Right renal pelvis (tissue), 4 donors: ENCODE results near the gene PLXNB1. TPM values are rescaled to one million over a fixed set of nuclear protein-coding genes. Genes with fewer than 3 reads are reported as not detected.

Source experiments
- DNase-seq, 4 donors: peaks; one replicate each; pipeline ENCODE4 v3.0.0-alpha.2; 2013; ENCODE audit warnings: low read depth in 4 of 4, low spot score in 3 of 4, missing footprints in 1 of 4
- polyA plus RNA-seq, 4 donors: library from polyadenylated mRNA; unstranded; fragments of 120-200 nt; gene quantifications; one replicate each; pipeline ENCODE4 v1.2.1, GENCODE V29; 2013; ENCODE audit not compliant: insufficient read length in 4 of 4

The PLXNB1 gene
- polyA plus RNA-seq, 4 donors = 163 to 236 (median 188) TPM

DNA sequence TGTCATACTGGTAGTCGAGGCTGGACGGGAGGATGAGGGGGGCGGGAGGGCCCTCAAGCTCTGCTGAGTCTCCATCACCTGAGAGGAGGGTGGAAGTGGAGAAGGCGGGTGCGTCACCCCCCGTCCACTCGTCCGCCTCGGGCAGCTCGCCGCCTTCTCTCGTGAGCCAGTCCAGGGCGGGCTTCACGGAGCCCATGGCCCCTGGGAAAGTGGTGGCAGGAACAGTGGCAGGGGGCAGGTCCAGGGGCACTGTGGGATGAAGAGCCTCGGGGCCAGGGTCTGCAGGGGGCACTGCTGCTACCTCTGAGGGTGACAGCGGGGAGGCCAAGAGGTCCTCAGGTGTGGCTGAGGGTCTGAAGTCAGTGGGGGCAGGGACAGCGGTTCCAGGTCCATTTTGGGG lies 10.3 kb downstream of the PLXNB1 start:
- no peak for DNase-seq

DNA sequence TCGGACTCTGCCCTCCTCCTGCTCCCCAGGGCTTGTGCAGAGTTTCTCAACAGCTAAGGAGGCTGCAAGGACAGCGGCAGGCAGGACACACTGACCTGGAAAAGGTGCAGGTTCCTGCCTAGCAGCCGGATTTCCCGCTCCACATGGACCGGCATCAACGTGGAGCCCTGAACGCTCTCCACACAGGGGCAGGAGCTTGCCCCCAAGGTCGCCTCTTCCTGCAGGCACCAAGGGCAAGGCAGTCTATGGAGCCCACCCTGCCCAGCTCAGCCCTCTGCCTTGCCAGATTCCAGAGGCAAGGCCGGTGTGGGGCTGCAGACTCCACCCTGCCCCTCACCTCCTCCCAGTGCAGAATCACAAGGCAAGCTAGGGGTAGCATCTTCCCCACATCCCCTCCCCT lies 10.7 kb downstream of the PLXNB1 start:
- DNase-seq = no peak

GRCh38 chr3:48418651-48419050 lies 11.2 kb downstream of the PLXNB1 start:
- no peak for DNase-seq

DNA sequence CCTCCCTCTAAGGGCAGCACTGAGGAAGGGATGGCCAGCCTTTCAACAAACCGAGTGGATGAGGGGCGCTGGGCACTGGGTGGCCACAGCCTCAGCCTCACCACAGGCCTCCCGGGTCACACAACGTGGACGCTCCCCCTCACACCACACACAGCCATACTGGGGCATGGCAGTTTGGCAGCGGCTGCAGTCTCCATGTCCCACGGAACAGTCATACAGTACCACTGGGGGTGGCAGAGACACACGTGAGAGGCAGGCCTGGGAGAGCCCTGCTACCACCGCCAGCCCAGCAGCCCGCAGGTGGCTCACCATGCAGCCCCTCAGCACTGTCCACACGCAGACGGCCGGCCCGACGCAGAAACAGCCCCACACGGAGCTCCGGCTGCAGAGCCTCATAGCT lies 11.7 kb downstream of the PLXNB1 start:
- no peak for DNase-seq

DNA sequence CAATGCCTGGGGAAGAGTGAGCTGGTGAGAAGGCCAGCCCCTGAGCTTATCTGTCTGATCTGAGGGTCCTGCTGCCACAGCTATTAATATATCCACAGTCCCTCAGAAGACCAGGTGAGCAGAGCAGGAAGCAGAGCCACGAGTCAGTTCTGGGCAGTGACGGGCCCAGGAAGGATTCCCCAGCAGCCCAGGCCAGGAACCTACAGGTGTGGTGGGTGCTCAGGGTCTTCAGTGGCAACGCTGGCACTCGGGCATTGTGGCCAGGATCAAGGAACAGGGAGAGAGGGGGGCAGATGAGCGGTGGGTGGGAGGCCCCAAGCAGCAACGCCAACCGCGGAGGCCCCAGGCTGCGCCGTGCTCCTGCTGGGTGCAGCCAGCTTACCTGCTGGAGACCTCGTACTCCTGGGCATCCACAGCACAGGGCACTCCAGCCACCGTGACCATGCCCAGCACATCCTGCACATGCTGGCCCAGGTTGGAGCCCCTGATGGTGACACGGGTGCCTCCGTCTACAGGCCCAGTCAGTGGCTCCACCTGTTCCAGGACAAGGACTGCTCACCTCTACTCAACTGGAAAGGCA lies 12.3 kb downstream of the PLXNB1 start:
- DNase-seq = no peak

GRCh38 chr3:48416546-48416945 lies 13.3 kb downstream of the PLXNB1 start:
- no peak for DNase-seq

- no peak for DNase-seq
Observed at GRCh38 chr3:48416091-48416505, 13.8 kb downstream of the PLXNB1 start.

- no peak for DNase-seq
Observed at GRCh38 chr3:48415251-48415953, 14.5 kb downstream of the PLXNB1 start.

DNA sequence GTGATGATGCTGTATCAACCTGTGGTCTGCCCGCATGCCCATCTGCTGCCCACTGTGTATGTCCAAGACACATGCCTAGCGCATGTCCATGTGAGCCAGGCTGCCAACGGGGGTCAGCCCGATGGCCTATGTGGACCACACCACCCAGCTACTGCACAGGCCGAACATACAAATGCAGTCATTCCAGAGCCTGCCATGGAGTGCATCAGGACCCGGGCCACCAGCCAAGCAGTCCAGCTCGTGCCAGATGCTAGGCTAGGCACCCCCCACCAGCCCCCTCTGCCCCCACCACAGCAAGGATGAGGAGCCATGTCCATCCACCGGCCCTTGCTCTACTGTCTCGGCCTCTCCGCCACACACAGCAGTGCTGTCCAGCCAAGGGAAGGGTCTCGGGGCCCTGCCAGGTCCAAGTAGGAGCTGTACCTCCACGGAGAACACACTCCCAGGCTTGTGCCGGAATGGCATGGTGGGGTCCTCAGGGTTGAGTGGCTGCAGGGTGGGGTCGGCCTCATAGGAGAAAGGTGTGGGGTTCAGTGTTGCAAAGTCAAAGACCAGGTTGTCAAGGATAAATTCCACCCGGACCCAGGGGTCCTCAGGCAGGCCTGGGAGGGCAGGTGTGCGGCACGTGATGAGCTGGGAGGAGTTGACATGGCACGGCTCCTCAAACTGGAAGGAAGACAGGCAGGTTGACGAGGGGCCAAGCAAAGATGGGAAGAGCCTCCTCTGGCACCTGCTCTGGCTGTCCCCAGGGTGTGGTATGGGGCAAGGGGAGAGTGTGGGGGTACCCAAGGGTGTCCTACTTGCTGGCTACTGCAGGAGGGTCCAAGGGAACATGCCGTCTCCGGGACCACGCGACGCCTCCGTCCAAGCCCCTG lies 15.3 kb downstream of the PLXNB1 start:
- no peak for DNase-seq

GRCh38 chr3:48413611-48414010 lies 16.3 kb downstream of the PLXNB1 start:
- DNase-seq = no peak

- no peak for DNase-seq
Observed at GRCh38 chr3:48413086-48413485, 16.8 kb downstream of the PLXNB1 start.

DNA sequence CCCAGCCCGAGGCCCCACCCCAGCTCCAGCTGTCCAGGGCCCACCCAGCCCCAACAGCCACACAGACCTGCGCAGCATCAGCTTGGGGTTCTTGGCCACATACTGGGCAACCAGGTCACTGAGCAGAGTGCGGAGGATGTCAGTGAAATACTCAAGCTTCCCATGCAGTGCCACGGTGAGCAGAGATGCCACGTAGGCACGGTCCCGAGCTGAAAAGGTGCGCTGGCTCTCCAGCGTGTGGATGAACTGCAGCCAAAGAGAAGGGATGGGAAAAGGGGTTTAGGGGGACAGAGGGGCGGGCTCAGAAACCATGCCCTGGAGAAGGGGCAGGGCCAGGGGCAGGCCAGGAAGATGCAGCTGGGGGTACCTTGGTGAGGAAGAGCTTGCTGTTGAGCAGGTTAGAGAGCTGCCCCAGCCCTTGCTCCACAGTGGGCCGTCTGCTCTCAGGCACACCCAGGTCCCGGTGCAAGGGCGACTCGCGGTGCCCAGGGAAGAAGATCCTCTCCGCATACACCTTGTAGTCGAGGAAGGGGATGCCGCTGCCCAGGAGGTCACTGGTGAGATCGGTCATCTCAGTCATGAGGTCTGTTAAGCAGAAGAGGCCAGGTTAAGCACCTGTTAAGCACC lies 17.4 kb downstream of the PLXNB1 start:
- no peak for DNase-seq

GRCh38 chr3:48411606-48412374 lies 18.1 kb downstream of the PLXNB1 start:
- no peak for DNase-seq

- DNase-seq = no peak
Observed at GRCh38 chr3:48411041-48411588, 18.8 kb downstream of the PLXNB1 start.

DNA sequence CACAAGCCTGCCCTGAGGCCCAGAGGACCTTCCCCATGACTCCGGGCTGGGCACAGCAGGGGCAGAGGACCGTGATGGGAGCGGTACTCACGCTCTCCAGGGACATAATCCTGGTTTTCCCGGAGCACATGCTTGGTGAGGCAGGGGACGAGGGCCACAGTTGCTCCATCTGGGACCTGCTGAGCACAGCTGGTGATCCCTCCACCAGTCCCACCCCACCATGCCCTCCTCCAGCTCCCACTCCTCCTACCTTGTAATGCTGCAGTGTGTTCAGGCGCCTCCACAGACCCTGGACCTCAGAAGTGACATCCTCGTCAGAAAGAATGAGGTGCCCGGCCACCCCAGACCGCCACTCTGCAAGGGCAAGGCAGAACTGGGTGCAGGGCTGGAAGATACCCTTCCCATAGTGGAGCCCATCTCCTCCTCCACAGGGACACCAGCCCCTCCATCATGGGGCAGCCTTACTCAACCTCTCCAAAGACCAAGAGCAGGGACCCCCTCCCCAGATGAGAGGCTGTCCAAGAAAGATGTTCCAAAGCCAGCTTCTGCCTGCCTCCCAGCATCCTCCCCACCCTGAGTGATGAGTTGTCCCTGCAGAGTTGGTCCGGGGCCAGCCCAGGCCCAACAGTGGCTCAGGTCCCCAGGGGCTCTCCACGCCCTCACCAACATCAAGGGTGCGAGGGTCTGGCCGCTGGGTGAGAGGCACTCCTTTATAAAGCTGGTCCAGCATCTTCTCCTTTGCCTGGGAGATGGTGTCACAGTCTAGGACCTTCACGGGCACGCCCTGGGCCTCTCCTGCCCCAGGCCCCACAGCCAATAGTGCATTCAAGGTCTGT lies 19.5 kb downstream of the PLXNB1 start:
- DNase-seq = no peak

DNA sequence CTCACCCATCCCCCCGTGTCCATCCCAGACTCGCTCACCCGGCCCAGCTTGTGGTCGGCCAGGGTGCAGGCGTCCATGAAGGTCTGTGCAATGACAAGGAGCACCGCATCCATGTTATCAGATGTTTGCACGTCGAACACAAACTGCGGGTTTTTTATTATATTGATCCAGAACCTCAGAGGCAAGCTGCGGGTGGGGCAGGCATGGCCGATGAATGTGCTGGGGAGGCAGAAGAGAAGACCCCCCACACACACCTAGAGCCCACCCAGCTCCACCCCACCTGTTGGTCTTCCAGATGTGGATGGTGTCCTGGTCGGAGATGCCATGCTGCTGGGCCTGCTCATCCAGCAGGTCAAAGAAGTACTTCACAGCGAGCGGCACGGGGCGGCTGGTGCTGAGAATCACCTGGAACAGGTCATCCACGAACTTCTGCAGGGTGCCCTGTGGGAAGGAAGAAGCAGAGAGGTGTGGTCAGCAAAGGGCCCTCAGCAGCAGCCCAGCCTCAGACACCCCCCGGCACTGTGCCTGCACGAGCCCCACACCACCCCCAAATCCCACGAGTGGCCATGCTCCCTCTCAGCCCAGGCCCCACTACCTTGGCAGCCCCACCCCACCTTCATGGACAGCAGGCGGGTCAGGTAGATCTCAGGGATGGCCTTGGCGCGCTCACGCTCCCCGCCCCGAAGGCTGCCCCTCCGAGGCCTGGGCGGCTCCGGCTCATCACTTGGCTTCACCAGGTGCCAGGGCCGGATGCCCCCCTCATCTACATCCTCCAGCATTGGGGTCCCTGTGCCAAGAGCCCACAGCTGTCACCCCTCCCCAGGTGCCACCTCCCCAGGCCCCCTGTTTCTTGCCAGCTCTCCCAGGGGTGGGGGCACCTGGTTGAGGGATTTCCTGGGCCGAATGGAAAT lies 20.3 kb downstream of the PLXNB1 start:
- no peak for DNase-seq

DNA sequence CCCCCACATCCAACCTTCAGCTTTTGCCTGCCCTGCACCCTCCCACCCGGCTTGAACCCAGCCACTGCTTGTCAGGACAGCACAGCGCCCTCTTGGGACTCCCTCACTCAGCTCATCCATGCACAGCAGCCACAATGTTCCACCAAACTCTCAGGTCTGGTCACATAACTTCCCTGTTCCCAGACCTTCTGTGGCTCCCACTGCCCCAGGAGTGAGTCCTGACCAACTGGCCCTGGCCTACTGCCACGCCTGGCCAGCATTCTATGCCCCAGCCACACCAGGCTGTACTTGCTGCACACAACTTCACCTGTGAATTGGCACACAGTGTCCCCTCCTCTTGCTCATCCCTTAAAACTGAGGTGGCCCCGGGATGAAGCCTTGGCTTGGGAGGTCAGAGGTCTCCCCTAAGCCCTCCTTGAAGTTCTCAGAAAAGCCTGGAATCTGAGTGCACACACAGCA lies 21.0 kb downstream of the PLXNB1 start:
- DNase-seq = no peak

DNA sequence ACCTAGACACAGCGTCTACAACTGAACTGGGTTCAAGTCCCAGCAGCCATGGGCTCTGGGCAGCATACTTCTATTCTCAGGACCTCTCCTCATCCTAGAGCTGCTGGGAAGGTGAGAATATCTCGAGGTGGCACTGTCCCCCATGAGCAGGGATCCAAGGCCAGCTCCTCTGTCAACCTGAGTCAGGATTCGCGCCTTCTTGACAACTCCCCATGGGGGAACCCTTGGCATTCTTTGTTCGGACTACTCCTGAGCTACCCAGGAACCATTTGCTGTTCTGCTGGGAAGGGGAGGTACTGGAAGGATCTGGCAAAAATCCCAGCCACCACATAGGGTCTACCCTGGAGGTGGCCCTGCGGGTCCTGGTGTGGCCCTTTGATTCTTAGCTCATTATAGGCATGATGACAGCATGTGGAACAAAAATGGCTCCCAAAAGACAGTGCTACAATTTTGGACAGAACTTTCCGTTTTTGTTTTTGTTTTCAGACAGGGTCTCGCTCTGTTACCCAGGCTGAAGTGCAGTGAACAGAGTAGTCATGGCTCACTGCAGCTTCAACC lies 22.3 kb downstream of the PLXNB1 start:
- DNase-seq = no peak
